Neural progenitor cell (in vitro differentiated cells): Measurements from ENCODE around the gene FOXE1.

Experiments
- EZH2 ChIP-seq: fragments of 200-600 bp; sonication (generic); IDR thresholded peaks from 2 replicates; pipeline ENCODE4 v1.6.1; 2017; ENCODE audit warnings: antibody characterized with exemption, mild to moderate bottlenecking, moderate library complexity
- TF ChIP-seq, protein P1 (sequence below): fragments of 200-600 bp; sonication (generic); IDR thresholded peaks from 2 replicates; pipeline ENCODE4 v1.5.1; 2017; ENCODE audit warnings: antibody characterized with exemption, mild to moderate bottlenecking

DNA sequence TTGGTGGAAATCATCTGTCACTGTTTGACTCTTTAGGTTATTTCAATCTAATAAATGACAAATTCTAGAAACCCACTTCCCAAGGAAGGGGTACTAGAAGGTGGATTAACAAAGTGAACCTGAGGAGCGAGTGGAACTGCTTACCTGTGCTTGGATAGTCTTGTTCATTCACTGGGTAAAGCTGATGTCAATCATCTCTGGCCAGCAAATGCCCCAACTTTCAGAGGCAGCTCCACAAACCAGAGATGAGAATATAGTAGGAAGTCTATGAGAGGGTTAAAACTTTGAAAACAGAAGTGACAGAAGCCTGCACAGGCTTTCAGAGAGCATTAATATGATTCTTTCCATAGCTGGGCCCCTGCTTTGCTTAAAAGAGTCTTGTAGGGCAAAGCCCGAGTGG is 7.3 kb upstream of the FOXE1 start:
- TF ChIP-seq, protein P1, sequence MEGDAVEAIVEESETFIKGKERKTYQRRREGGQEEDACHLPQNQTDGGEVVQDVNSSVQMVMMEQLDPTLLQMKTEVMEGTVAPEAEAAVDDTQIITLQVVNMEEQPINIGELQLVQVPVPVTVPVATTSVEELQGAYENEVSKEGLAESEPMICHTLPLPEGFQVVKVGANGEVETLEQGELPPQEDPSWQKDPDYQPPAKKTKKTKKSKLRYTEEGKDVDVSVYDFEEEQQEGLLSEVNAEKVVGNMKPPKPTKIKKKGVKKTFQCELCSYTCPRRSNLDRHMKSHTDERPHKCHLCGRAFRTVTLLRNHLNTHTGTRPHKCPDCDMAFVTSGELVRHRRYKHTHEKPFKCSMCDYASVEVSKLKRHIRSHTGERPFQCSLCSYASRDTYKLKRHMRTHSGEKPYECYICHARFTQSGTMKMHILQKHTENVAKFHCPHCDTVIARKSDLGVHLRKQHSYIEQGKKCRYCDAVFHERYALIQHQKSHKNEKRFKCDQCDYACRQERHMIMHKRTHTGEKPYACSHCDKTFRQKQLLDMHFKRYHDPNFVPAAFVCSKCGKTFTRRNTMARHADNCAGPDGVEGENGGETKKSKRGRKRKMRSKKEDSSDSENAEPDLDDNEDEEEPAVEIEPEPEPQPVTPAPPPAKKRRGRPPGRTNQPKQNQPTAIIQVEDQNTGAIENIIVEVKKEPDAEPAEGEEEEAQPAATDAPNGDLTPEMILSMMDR, result no peak
- no peak for TF ChIP-seq EZH2
